ENCODE results near the gene BANP. TPM values are rescaled to one million over a fixed set of nuclear protein-coding genes. Genes with fewer than 3 reads are reported as not detected.

BANP gene
- total and polyA plus RNA-seq, 4 donors: 10.3 to 56.6 (median 20.1) TPM

GRCh38 chr16:87942680-87943079, 8.6 kb upstream of the BANP start:
- ATAC-seq (ENCODE audit: insufficient read depth, low FRiP score) (no peak), DNase-seq (no peak)
- Histone ChIP-seq H3K27ac (ENCODE audit: low read depth in 1 of 2, low read length in 1 of 2) (no peak overlapping the region), H3K27me3 (ENCODE audit: control insufficient read depth in 3 of 3, insufficient read depth in 3 of 3, low read length in 2 of 3) (peaks cover 0 to 2% (median 0%) of the 10 kb centered on the region in 3 donors), H3K9ac (ENCODE audit: insufficient read depth in 1 of 2, low read length in 2 of 2) (no peak overlapping the region), H3K4me1 (ENCODE audit: control insufficient read depth in 5 of 5, insufficient read depth in 5 of 5, low read length in 5 of 5) (peaks cover 0 to 2% (median 0%) of the 10 kb centered on the region in 5 donors), H3K9me3 (ENCODE audit: control insufficient read depth in 4 of 4, insufficient read depth in 3 of 4, low read length in 3 of 4) (no peaks in the 10 kb centered on the region), H3K4me3 (no peak overlapping the region), H3K36me3 (ENCODE audit: control insufficient read depth in 4 of 4, insufficient read depth in 4 of 4, low read length in 4 of 4) (no peaks in the 10 kb centered on the region)
- no peak for TF ChIP-seq CTCF (IDR thresholded peaks at IDR 0.05; ENCODE audit: control extremely low read depth, extremely low read depth)
- WGBS, 2 donors: 74 to 80% methylated on average over 5 of the region's 5 CpGs

- 18 to 27% methylated on average over 22 of the region's 22 CpGs for WGBS, 2 donors
- ATAC-seq (ENCODE audit: insufficient read depth, low FRiP score): peak; percentile 51
- Histone ChIP-seq H3K27ac (ENCODE audit: low read depth in 1 of 2, low read length in 1 of 2) (peak overlapping the region; percentile 3 to 57), H3K27me3 (ENCODE audit: control insufficient read depth in 3 of 3, insufficient read depth in 3 of 3, low read length in 2 of 3) (no peaks in the 10 kb centered on the region), H3K36me3 (ENCODE audit: control insufficient read depth in 4 of 4, insufficient read depth in 4 of 4, low read length in 4 of 4) (no peaks in the 10 kb centered on the region), H3K9me3 (ENCODE audit: control insufficient read depth in 4 of 4, insufficient read depth in 3 of 4, low read length in 3 of 4) (no peaks in the 10 kb centered on the region), H3K9ac (ENCODE audit: insufficient read depth in 1 of 2, low read length in 2 of 2) (peak overlapping the region; percentile 43 to 75), H3K4me1 (ENCODE audit: control insufficient read depth in 5 of 5, insufficient read depth in 5 of 5, low read length in 5 of 5) (peaks cover 0 to 5% (median 0%) of the 10 kb centered on the region in 5 donors), H3K4me3 (no peak overlapping the region)
- peak; percentile 83 to 93 (median 89) for DNase-seq
- no peak for TF ChIP-seq CTCF (IDR thresholded peaks at IDR 0.05; ENCODE audit: control extremely low read depth, extremely low read depth)
These were observed 5.7 kb upstream of the BANP start for GRCh38 chr16:87945351-87946042.

GRCh38 chr16:87946596-87947347, 4.5 kb upstream of the BANP start:
- H3K9ac ChIP-seq (ENCODE audit: insufficient read depth in 1 of 2, low read length in 2 of 2): no peak overlapping the region
- no peak for ATAC-seq (ENCODE audit: insufficient read depth, low FRiP score)
- H3K9me3 ChIP-seq (ENCODE audit: control insufficient read depth in 4 of 4, insufficient read depth in 3 of 4, low read length in 3 of 4): no peaks in the 10 kb centered on the region
- no peaks in the 10 kb centered on the region for H3K36me3 ChIP-seq (ENCODE audit: control insufficient read depth in 4 of 4, insufficient read depth in 4 of 4, low read length in 4 of 4)
- H3K4me3 ChIP-seq: no peak overlapping the region
- peaks cover 0 to 5% (median 0%) of the 10 kb centered on the region in 5 donors for H3K4me1 ChIP-seq (ENCODE audit: control insufficient read depth in 5 of 5, insufficient read depth in 5 of 5, low read length in 5 of 5)
- H3K27me3 ChIP-seq (ENCODE audit: control insufficient read depth in 3 of 3, insufficient read depth in 3 of 3, low read length in 2 of 3): no peaks in the 10 kb centered on the region
- H3K27ac ChIP-seq (ENCODE audit: low read depth in 1 of 2, low read length in 1 of 2): no peak overlapping the region
- TF ChIP-seq CTCF (IDR thresholded peaks at IDR 0.05; ENCODE audit: control extremely low read depth, extremely low read depth): no peak
- no peak for DNase-seq
- 86 to 94% methylated on average over 14 of the region's 14 CpGs for WGBS, 2 donors

Data from lung (tissue), 12 donors.